NCI-H2227 (cell line): ENCODE data around the gene DISC1.
A peak's percentile ranks its signal among the peaks of the same experiment; 100 is the strongest.
"Not testable (repeated sequence)": the region's sequence is repeated elsewhere in the genome, so short reads cannot be mapped to it uniquely, and the experiment has no call there.

Source experiments
- DNase-seq: peaks from one replicate; lab custom pipeline; 2025; ENCODE audit not compliant: unreplicated experiment; lab: John Stamatoyannopoulos, UW

The DISC1 gene

GRCh38 chr1:231872461-231872910 lies 245.9 kb downstream of the DISC1 start:
- no peak for DNase-seq

- no peak for DNase-seq
Measured at GRCh38 chr1:231878737-231879136, 252.1 kb downstream of the DISC1 start.

GRCh38 chr1:231879296-231879695 lies 252.7 kb downstream of the DISC1 start:
- no peak for DNase-seq

- no peak for DNase-seq
Measured at GRCh38 chr1:231882333-231882732, 255.7 kb downstream of the DISC1 start.

GRCh38 chr1:231882790-231883189 lies 256.2 kb downstream of the DISC1 start:
- DNase-seq = no peak

- no peak for DNase-seq
Measured at GRCh38 chr1:231883382-231883781, 256.8 kb downstream of the DISC1 start.

- no peak for DNase-seq
Measured at GRCh38 chr1:231885209-231885854, 258.7 kb downstream of the DISC1 start.

- DNase-seq = no peak
Measured at GRCh38 chr1:231887166-231887565, 260.6 kb downstream of the DISC1 start.

GRCh38 chr1:231887866-231888265 lies 261.3 kb downstream of the DISC1 start:
- no peak for DNase-seq

GRCh38 chr1:231890791-231891190 lies 264.2 kb downstream of the DISC1 start:
- DNase-seq = no peak

- DNase-seq = no peak
Measured at GRCh38 chr1:231893400-231894102, 267.0 kb downstream of the DISC1 start.

- DNase-seq = no peak
Measured at GRCh38 chr1:231896806-231897205, 270.2 kb downstream of the DISC1 start.

- no peak for DNase-seq
Measured at GRCh38 chr1:231899046-231899445, 272.5 kb downstream of the DISC1 start.

GRCh38 chr1:231899713-231900435 lies 273.3 kb downstream of the DISC1 start:
- DNase-seq = peak; percentile 61

GRCh38 chr1:231903586-231904081 lies 277.0 kb downstream of the DISC1 start:
- no peak for DNase-seq

- DNase-seq = not testable (repeated sequence)
Measured at GRCh38 chr1:231907310-231907709, 280.7 kb downstream of the DISC1 start.

GRCh38 chr1:231913493-231913892 lies 286.9 kb downstream of the DISC1 start:
- DNase-seq = no peak

GRCh38 chr1:231918239-231919015 lies 291.8 kb downstream of the DISC1 start:
- DNase-seq = no peak

- DNase-seq = peak; percentile 33
Measured at GRCh38 chr1:231919239-231919885, 292.8 kb downstream of the DISC1 start.

GRCh38 chr1:231919886-231920285 lies 293.3 kb downstream of the DISC1 start:
- DNase-seq = peak; percentile 26
